Upper lobe of left lung (tissue), 6 donors: ENCODE results near the gene RPGRIP1L. TPM values are rescaled to one million over a fixed set of nuclear protein-coding genes. Genes with fewer than 3 reads are reported as not detected.

Experiments
- ATAC-seq, 2 donors: fragments of 200-7000 bp; cut with Tn5 transposase; one replicate each; pipeline ENCODE4 v1.9.1; 2022; ENCODE audit warnings: mild to moderate bottlenecking in 2 of 2, moderate library complexity in 2 of 2; ENCODE audit not compliant: low FRiP score in 2 of 2
- DNase-seq, 2 donors: peaks; one replicate each; pipeline ENCODE4 v3.0.0-alpha.2; 2019 to 2020
- H3K27ac ChIP-seq, 4 donors: fragments of 200-600 bp; sonication (generic); one replicate each; pipeline ENCODE4 v1.5.1; 2016 to 2019
- H3K27me3 ChIP-seq, 4 donors: fragments of 200-600 bp; sonication (generic); one replicate each; pipeline ENCODE4 v1.5.1; 2017 to 2019
- H3K36me3 ChIP-seq, 4 donors: fragments of 200-600 bp; sonication (generic); one replicate each; pipeline ENCODE4 v1.5.1; 2016 to 2019
- H3K4me1 ChIP-seq, 4 donors: fragments of 200-600 bp; sonication (generic); one replicate each; pipeline ENCODE4 v1.5.1; 2018 to 2019
- H3K4me3 ChIP-seq, 4 donors: fragments of 200-600 bp; sonication (generic); one replicate each; pipeline ENCODE4 v1.5.1; 2017 to 2019; ENCODE audit warnings: mild to moderate bottlenecking in 2 of 4, moderate library complexity in 1 of 4
- H3K9me3 ChIP-seq, 4 donors: fragments of 200-600 bp; sonication (generic); one replicate each; pipeline ENCODE4 v1.5.1; 2018 to 2019
- EP300 ChIP-seq, 4 donors: sonication (generic); formaldehyde crosslinking; IDR thresholded peaks; one replicate each; pipeline ENCODE4 v1.5.1; 2017; ENCODE audit warnings: antibody characterized with exemption in 4 of 4, control low read depth in 2 of 4
- POLR2A ChIP-seq, 4 donors: fragments of 450-650 bp; IDR thresholded peaks; one replicate each; pipeline ENCODE4 v1.5.1; 2016 to 2017; ENCODE audit warnings: antibody characterized with exemption in 4 of 4, mild to moderate bottlenecking in 2 of 4
- POLR2AphosphoS5 ChIP-seq, 2 donors: sonication (generic); formaldehyde crosslinking; IDR thresholded peaks; one replicate each; pipeline ENCODE4 v1.5.1; 2017; ENCODE audit warnings: antibody characterized with exemption in 2 of 2
- WGBS, 2 donors: methylation state at CpG; one replicate each; pipeline ENCODE4 v1.1.5; 2017 to 2018; 5-methylcytosine and 5-hydroxymethylcytosine counted together
- total RNA-seq, 6 donors: library from RNA; depleted of rRNA in 4 of 6; stranded (reverse); fragments of >200 nt in 4 of 6; gene quantifications; one replicate each; pipeline versions ENCODE4 v1.1.0 to v1.2.1, GENCODE V29; 2016 to 2021
- TF ChIP-seq, protein P1 (sequence below), 6 experiments: fragments of 450-650 bp in 4 of 6; fragments of 200-600 bp in 2 of 6; sonication (generic) in 2 of 6; IDR thresholded peaks; one replicate each; pipeline ENCODE4 v1.5.1; 2016 to 2019; ENCODE audit warnings: antibody characterized with exemption in 6 of 6
- donor health status: DM: no; HTN: no; CAD: no; lungs with moderate emphysema.
- donor health status: DM: no; HTN: yes; CAD: no; lungs with severe emphysema.

RPGRIP1L gene
- total RNA-seq, 6 donors from 2014 or later, result 2.8 to 15.9 (median 4.0) TPM

DNA sequence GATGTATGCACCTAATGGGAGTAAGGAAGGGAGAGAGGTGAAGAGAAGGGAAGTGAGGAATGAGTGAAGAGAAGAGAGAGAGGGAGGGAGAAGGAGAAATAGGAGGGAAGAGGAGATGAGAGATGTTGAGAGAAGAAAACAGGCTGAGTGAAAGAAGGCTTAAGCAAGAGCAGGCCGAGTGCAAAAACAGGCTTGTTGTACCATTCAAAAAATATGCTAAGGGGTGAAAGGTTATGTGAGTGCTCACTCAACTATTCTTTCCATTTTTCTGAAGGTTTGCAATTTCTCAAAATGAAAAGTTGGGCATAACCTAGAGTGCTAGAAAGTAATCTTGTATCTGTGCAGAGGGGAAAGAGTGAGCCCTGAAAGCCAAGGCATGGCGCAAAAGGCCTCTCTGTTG is 22.9 kb downstream of the RPGRIP1L start:
- Histone ChIP-seq H3K4me1 (no peaks in the 10 kb centered on the region), H3K4me3 (no peak overlapping the region), H3K27ac (no peak overlapping the region), H3K36me3 (peaks cover 0 to 7% (median 0%) of the 10 kb centered on the region in 4 donors), H3K27me3 (no peaks in the 10 kb centered on the region), H3K9me3 (no peaks in the 10 kb centered on the region)
- TF ChIP-seq POLR2A (IDR thresholded peaks at IDR 0.05), result no peak
- TF ChIP-seq, protein P1, sequence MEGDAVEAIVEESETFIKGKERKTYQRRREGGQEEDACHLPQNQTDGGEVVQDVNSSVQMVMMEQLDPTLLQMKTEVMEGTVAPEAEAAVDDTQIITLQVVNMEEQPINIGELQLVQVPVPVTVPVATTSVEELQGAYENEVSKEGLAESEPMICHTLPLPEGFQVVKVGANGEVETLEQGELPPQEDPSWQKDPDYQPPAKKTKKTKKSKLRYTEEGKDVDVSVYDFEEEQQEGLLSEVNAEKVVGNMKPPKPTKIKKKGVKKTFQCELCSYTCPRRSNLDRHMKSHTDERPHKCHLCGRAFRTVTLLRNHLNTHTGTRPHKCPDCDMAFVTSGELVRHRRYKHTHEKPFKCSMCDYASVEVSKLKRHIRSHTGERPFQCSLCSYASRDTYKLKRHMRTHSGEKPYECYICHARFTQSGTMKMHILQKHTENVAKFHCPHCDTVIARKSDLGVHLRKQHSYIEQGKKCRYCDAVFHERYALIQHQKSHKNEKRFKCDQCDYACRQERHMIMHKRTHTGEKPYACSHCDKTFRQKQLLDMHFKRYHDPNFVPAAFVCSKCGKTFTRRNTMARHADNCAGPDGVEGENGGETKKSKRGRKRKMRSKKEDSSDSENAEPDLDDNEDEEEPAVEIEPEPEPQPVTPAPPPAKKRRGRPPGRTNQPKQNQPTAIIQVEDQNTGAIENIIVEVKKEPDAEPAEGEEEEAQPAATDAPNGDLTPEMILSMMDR (IDR thresholded peaks at IDR 0.05), result no peak
- ATAC-seq (no peak), DNase-seq (no peak)
- WGBS, 2 donors, result 92 to 95% methylated on average over 2 of the region's 2 CpGs

DNA sequence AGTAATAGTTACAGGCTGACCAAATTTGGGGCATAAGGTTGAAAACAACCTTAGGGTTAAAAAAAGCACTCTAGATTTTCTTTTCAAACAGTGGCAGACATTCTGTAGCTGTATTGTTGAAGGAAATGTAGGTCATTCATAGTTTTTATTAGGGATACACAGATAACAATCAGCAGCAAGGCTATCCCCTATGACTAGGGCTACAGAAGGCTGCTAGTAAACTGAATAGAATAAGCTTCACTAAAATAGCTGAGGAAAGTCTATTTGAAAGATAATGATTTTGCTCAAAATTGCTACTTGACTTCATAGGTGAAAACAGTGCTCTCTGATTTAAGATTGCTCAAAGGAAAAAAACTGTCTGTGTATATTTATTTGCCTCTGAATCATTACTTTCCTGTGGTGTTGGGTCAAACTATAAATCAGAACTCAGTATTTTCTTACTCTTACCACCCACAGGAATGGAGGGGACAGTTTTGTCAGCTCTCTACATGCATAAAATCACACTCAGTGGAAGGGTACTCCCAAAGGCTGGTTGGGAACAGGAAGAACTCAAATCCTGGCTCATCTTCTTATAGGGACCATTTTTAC is 24.8 kb downstream of the RPGRIP1L start:
- H3K4me1 ChIP-seq, result no peaks in the 10 kb centered on the region
- DNase-seq, result no peak
- H3K9me3 ChIP-seq, result no peaks in the 10 kb centered on the region
- ATAC-seq, result no peak
- no peaks in the 10 kb centered on the region for H3K36me3 ChIP-seq
- H3K4me3 ChIP-seq, result no peak overlapping the region
- no peaks in the 10 kb centered on the region for H3K27me3 ChIP-seq
- TF ChIP-seq POLR2A (IDR thresholded peaks at IDR 0.05) (no peak), POLR2AphosphoS5 (IDR thresholded peaks at IDR 0.05) (no peak), EP300 (IDR thresholded peaks at IDR 0.05) (no peak)
- TF ChIP-seq, protein P1 (IDR thresholded peaks at IDR 0.05), result no peak
- no peak overlapping the region for H3K27ac ChIP-seq

DNA sequence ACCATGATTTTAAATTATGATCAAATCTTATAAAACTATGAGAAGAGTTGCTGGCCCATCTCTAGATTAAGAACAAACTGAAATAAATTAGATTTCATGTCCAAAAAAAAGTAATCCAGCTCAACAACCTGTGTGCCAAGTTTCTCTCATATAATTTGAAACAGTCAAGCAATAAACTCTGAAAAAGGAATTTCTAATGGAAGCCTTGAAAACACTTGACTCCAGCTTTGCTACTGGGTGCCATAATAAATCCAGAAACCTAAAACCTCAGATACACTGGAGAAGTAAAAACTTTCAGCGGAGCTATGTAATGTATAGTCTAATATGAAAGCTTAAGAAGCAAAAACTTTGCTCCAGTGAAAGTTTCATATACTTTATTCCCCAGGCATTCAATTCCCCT is 25.5 kb downstream of the RPGRIP1L start:
- no peaks in the 10 kb centered on the region for H3K4me1 ChIP-seq
- TF ChIP-seq POLR2A (IDR thresholded peaks at IDR 0.05) (no peak), EP300 (IDR thresholded peaks at IDR 0.05) (no peak), POLR2AphosphoS5 (IDR thresholded peaks at IDR 0.05) (no peak)
- TF ChIP-seq, protein P1 (IDR thresholded peaks at IDR 0.05), result no peak
- 100% methylated on average over 1 of the region's 1 CpG for WGBS, 2 donors
- H3K4me3 ChIP-seq, result no peak overlapping the region
- H3K27me3 ChIP-seq, result no peaks in the 10 kb centered on the region
- H3K27ac ChIP-seq, result no peak overlapping the region
- H3K9me3 ChIP-seq, result no peaks in the 10 kb centered on the region
- no peak for ATAC-seq
- no peaks in the 10 kb centered on the region for H3K36me3 ChIP-seq
- DNase-seq, result no peak

DNA sequence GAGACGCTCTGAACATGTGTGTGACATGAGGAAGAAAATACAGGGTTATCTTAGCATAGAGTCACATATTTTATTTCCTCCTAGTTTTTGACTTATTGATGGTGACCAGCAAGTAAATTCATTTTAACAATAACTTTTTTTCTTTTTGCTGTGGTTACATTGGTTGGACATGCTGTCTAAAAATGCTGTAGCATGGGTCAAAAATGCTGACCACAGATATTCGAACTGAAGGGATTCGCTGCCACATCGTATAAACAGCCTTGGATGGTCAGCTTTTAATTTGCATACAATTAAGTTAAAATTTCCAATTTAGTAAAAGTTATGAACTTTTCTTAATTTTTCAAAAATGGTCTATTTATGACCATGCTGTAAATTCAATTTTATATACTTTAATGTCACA is 30.5 kb downstream of the RPGRIP1L start:
- DNase-seq (no peak), ATAC-seq (no peak)
- no peaks in the 10 kb centered on the region for H3K36me3 ChIP-seq
- H3K27me3 ChIP-seq, result no peaks in the 10 kb centered on the region
- H3K27ac ChIP-seq, result no peak overlapping the region
- no peaks in the 10 kb centered on the region for H3K9me3 ChIP-seq
- 94% methylated on average over 4 of the region's 4 CpGs for WGBS, 2 donors
- H3K4me3 ChIP-seq, result no peak overlapping the region
- TF ChIP-seq POLR2A (IDR thresholded peaks at IDR 0.05) (no peak), POLR2AphosphoS5 (IDR thresholded peaks at IDR 0.05) (no peak), EP300 (IDR thresholded peaks at IDR 0.05) (no peak)
- TF ChIP-seq, protein P1 (IDR thresholded peaks at IDR 0.05), result no peak
- H3K4me1 ChIP-seq, result no peaks in the 10 kb centered on the region

DNA sequence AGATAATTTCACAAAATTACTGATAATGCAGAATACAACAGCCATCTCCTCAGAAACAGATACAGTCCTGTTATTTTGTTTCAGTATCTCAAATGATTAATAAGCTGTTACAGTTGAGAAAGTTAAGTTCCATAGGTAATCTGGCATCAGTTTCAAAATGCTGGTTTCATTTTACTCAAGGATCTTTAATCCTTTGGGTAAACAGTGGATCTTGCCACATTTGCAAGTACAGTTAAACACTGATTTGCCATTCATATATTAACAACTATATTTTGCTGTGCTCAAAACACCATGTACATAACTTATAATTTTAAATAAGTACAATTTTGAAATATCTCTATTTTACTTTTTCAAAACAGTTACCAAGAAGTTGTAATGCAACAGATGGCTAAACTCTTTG is 31.2 kb downstream of the RPGRIP1L start:
- no peak for TF ChIP-seq POLR2A (IDR thresholded peaks at IDR 0.05)
- ATAC-seq, result no peak
- Histone ChIP-seq H3K4me1 (no peaks in the 10 kb centered on the region), H3K36me3 (no peaks in the 10 kb centered on the region), H3K9me3 (no peaks in the 10 kb centered on the region), H3K27me3 (no peaks in the 10 kb centered on the region), H3K27ac (no peak overlapping the region), H3K4me3 (no peak overlapping the region)
- no peak for DNase-seq
